Astrocyte of the hippocampus (primary cell): Measurements from ENCODE around the gene SMYD3.
A peak's percentile ranks its signal among the peaks of the same experiment; 100 is the strongest.
"Not testable (repeated sequence)": the region's sequence is repeated elsewhere in the genome, so short reads cannot be mapped to it uniquely, and the experiment has no call there.

ENCODE experiments used
- DNase-seq: peaks from one replicate; pipeline ENCODE4 v3.0.0; 2011; ENCODE audit warnings: low read depth, low spot score

SMYD3 gene

GRCh38 chr1:245990315-245991022 lies 516.6 kb downstream of the SMYD3 start:
- no peak for DNase-seq

GRCh38 chr1:245988393-245989078 lies 518.5 kb downstream of the SMYD3 start:
- no peak for DNase-seq

- DNase-seq: no peak
Measured at GRCh38 chr1:245987997-245988392, 519.1 kb downstream of the SMYD3 start.

- DNase-seq: no peak
Measured at GRCh38 chr1:245987577-245987976, 519.5 kb downstream of the SMYD3 start.

- no peak for DNase-seq
Measured at GRCh38 chr1:245987219-245987545, 519.9 kb downstream of the SMYD3 start.

GRCh38 chr1:245986404-245987218 lies 520.5 kb downstream of the SMYD3 start:
- DNase-seq: peak; percentile 71

- no peak for DNase-seq
Measured at GRCh38 chr1:245984390-245985155, 522.5 kb downstream of the SMYD3 start.

GRCh38 chr1:245983294-245983967 lies 523.6 kb downstream of the SMYD3 start:
- DNase-seq: no peak

GRCh38 chr1:245979589-245979988 lies 527.5 kb downstream of the SMYD3 start:
- DNase-seq: no peak

- no peak for DNase-seq
Measured at GRCh38 chr1:245978915-245979314, 528.2 kb downstream of the SMYD3 start.

GRCh38 chr1:245972476-245972875 lies 534.6 kb downstream of the SMYD3 start:
- no peak for DNase-seq

GRCh38 chr1:245971711-245972085 lies 535.4 kb downstream of the SMYD3 start:
- DNase-seq: peak; percentile 24

GRCh38 chr1:245971076-245971710 lies 535.9 kb downstream of the SMYD3 start:
- DNase-seq: not testable (repeated sequence)

- peak; percentile 95 for DNase-seq
Measured at GRCh38 chr1:245969283-245969682, 537.8 kb downstream of the SMYD3 start.

GRCh38 chr1:245968775-245969174 lies 538.3 kb downstream of the SMYD3 start:
- DNase-seq: no peak

- DNase-seq: no peak
Measured at GRCh38 chr1:245965398-245965797, 541.7 kb downstream of the SMYD3 start.

GRCh38 chr1:245963649-245964048 lies 543.4 kb downstream of the SMYD3 start:
- DNase-seq: no peak

GRCh38 chr1:245962453-245962852 lies 544.6 kb downstream of the SMYD3 start:
- DNase-seq: no peak

GRCh38 chr1:245961137-245961540 lies 545.9 kb downstream of the SMYD3 start:
- DNase-seq: no peak

- no peak for DNase-seq
Measured at GRCh38 chr1:245960171-245960570, 546.9 kb downstream of the SMYD3 start.

- DNase-seq: no peak
Measured at GRCh38 chr1:245958016-245958415, 549.1 kb downstream of the SMYD3 start.
